GM13976 (cell line): ENCODE measurements around the gene KLK12.
"Not testable (repeated sequence)": the region's sequence is repeated elsewhere in the genome, so short reads cannot be mapped to it uniquely, and the experiment has no call there.

Experiments used
- DNase-seq: peaks from one replicate; pipeline ENCODE4 v3.0.0; 2012; ENCODE audit warnings: low spot score
- CTCF ChIP-seq: IDR thresholded peaks from 2 replicates; pipeline ENCODE4 v1.5.1; 2012; ENCODE audit warnings: borderline replicate concordance, mild to moderate bottlenecking; ENCODE audit not compliant: insufficient read depth; ENCODE audit errors: extremely low read depth, missing control alignments, control extremely low read depth
- in situ Hi-C: fragments of 300-500 bp; cut with MboI; formaldehyde crosslinking; loops from one replicate; pipeline ENCODE4 v1.12.0; 2022; ENCODE audit warnings: low sequenced_read_pairs, mixed read lengths, inconsistent platforms; ENCODE audit not compliant: unreplicated experiment

The KLK12 gene

GRCh38 chr19:50998686-50999085 is 36.1 kb downstream of the KLK12 start:
- DNase-seq = no peak
- no peak for TF ChIP-seq CTCF
- in situ Hi-C loops = no loop called here

- no peak for TF ChIP-seq CTCF
- in situ Hi-C loops = no loop called here
Measured at GRCh38 chr19:50998061-50998460, 36.7 kb downstream of the KLK12 start.

GRCh38 chr19:50994129-50994528 is 40.7 kb downstream of the KLK12 start:
- in situ Hi-C loops = no loop called here
- TF ChIP-seq CTCF = no peak
- DNase-seq = no peak

More at GRCh38 chr19:50998061-50998460, 36.7 kb downstream of the KLK12 start:
- DNase-seq = no peak

GRCh38 chr19:50992666-50993035 is 42.2 kb downstream of the KLK12 start:
- in situ Hi-C loops = no loop called here
- no peak for TF ChIP-seq CTCF
- DNase-seq = no peak

- in situ Hi-C loops = not testable (repeated sequence)
Measured at GRCh38 chr19:50984416-50984815, 50.4 kb downstream of the KLK12 start.

GRCh38 chr19:50983625-50984292 is 51.0 kb downstream of the KLK12 start, which contains the start of gene KLK7:
TSS of gene KLK7 (minus strand) at chr19:50983917. CDS start at chr19:50982399, 1,518 bp downstream.
- DNase-seq = no peak
- in situ Hi-C loops = no loop called here
- TF ChIP-seq CTCF = no peak

More at GRCh38 chr19:50984416-50984815, 50.4 kb downstream of the KLK12 start:
- not testable (repeated sequence) for DNase-seq

GRCh38 chr19:50982186-50982585 is 52.6 kb downstream of the KLK12 start:
- no peak for DNase-seq
- TF ChIP-seq CTCF = no peak
- in situ Hi-C loops = no loop called here
